ENCODE measurements around the gene LRCOL1. TPM values are rescaled to one million over a fixed set of nuclear protein-coding genes. Genes with fewer than 3 reads are reported as not detected.

Gene LRCOL1
- total and polyA plus RNA-seq, 10 of the 15 experiments (the other 5 are each of a cell fraction or from before 2014, with no cell fraction given) = not detected

- no peaks in the 10 kb centered on the region for H3K79me2 ChIP-seq (ENCODE audit: control insufficient read depth, insufficient read depth, low read length)
- POLR2A ChIA-PET = no interaction called here
- H3K4me1 ChIP-seq (ENCODE audit: control insufficient read depth, insufficient read depth, low read length) = no peaks in the 10 kb centered on the region
- CTCF ChIA-PET = no interaction called here
- SMC1A ChIA-PET (ENCODE audit: uncharacterized antibody, unreplicated experiment) = no interaction called here
- in situ Hi-C loops (cut with MboI) = no loop called here
- FAIRE-seq (no peak), DNase-seq (ENCODE audit: low read depth, low spot score) (no peak), ATAC-seq (no peak)
- peaks cover 10% of the 10 kb centered on the region for H3K9me3 ChIP-seq (replicated peaks; ENCODE audit: control insufficient read depth, insufficient read depth, low read length)
- no peak for TF ChIP-seq ELK1 (IDR thresholded peaks at IDR 0.05; ENCODE audit: low read depth, low read length)
- TF ChIP-seq CREM (IDR thresholded peaks at IDR 0.05; ENCODE audit: low read depth) = no peak
- TF ChIP-seq, protein P1, sequence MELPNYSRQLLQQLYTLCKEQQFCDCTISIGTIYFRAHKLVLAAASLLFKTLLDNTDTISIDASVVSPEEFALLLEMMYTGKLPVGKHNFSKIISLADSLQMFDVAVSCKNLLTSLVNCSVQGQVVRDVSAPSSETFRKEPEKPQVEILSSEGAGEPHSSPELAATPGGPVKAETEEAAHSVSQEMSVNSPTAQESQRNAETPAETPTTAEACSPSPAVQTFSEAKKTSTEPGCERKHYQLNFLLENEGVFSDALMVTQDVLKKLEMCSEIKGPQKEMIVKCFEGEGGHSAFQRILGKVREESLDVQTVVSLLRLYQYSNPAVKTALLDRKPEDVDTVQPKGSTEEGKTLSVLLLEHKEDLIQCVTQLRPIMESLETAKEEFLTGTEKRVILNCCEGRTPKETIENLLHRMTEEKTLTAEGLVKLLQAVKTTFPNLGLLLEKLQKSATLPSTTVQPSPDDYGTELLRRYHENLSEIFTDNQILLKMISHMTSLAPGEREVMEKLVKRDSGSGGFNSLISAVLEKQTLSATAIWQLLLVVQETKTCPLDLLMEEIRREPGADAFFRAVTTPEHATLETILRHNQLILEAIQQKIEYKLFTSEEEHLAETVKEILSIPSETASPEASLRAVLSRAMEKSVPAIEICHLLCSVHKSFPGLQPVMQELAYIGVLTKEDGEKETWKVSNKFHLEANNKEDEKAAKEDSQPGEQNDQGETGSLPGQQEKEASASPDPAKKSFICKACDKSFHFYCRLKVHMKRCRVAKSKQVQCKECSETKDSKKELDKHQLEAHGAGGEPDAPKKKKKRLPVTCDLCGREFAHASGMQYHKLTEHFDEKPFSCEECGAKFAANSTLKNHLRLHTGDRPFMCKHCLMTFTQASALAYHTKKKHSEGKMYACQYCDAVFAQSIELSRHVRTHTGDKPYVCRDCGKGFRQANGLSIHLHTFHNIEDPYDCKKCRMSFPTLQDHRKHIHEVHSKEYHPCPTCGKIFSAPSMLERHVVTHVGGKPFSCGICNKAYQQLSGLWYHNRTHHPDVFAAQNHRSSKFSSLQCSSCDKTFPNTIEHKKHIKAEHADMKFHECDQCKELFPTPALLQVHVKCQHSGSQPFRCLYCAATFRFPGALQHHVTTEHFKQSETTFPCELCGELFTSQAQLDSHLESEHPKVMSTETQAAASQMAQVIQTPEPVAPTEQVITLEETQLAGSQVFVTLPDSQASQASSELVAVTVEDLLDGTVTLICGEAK (IDR thresholded peaks at IDR 0.05; ENCODE audit: borderline replicate concordance) = no peak
- TF ChIP-seq NFYA (IDR thresholded peaks at IDR 0.05; ENCODE audit: borderline replicate concordance, low read depth, low read length) = no peak
- no peak for TF ChIP-seq SMARCA5 (IDR thresholded peaks at IDR 0.05)
- TF ChIP-seq ZBTB4 (CRISPR knock-in tag; IDR thresholded peaks at IDR 0.05) = no peak
- no peak for TF ChIP-seq ATF3 (IDR thresholded peaks at IDR 0.05; ENCODE audit: borderline replicate concordance, extremely low read depth, low read depth, low read length)
- no peak for TF ChIP-seq EZH2 (IDR thresholded peaks at IDR 0.05; ENCODE audit: borderline replicate concordance, control insufficient read depth, low read depth, low read length)
- TF ChIP-seq CHD1 (IDR thresholded peaks at IDR 0.05; ENCODE audit: low read depth, low read length) = no peak
- no peak for TF ChIP-seq SUPT20H (IDR thresholded peaks at IDR 0.05; ENCODE audit: borderline replicate concordance, control insufficient read depth, low read depth, low read length)
- TF ChIP-seq RCOR1 (conservative IDR thresholded peaks at IDR 0.05; ENCODE audit: low read depth, low read length) = no peak
- TF ChIP-seq MYB (IDR thresholded peaks at IDR 0.05; ENCODE audit: borderline replicate concordance, low read depth, low read length) = no peak
- no peak for TF ChIP-seq ATF7 (IDR thresholded peaks at IDR 0.05; ENCODE audit: low read depth)
- no peak for TF ChIP-seq LARP7 (IDR thresholded peaks at IDR 0.05)
- TF ChIP-seq SREBF1 (IDR thresholded peaks at IDR 0.05; ENCODE audit: low read length) = no peak
- TF ChIP-seq BACH1 (IDR thresholded peaks at IDR 0.05; ENCODE audit: borderline replicate concordance) = no peak
- no peak for TF ChIP-seq NFXL1 (IDR thresholded peaks at IDR 0.05; ENCODE audit: borderline replicate concordance)
- H2AFZ ChIP-seq (ENCODE audit: control insufficient read depth, low read depth, low read length) = no peak within 1 kb of the TSS
- no peak within 1 kb of the TSS for H3K27ac ChIP-seq (ENCODE audit: control insufficient read depth, insufficient read depth)
- no peaks in the 10 kb centered on the region for H3K27me3 ChIP-seq (replicated peaks in 1 of 2; ENCODE audit: control insufficient read depth in 2 of 2, insufficient read depth in 2 of 2, low read length in 1 of 2)
- no peak within 1 kb of the TSS for H3K4me2 ChIP-seq (ENCODE audit: control insufficient read depth, insufficient read depth)
- no peak within 1 kb of the TSS for H3K4me3 ChIP-seq
- RAD21 ChIA-PET (ENCODE audit: unreplicated experiment) = no interaction called here
- no CpG with 5 or more reads among the region's 49 CpGs for WGBS (ENCODE audit: insufficient coverage, insufficient replicate concordance, low lambda C conversion rate, missing lambda C conversion rate)
- peaks cover 0 to under 1% of the 10 kb centered on the region in 2 experiments; a peak in 2 of 4 replicates for H3K36me3 ChIP-seq (ENCODE audit: control insufficient read depth in 2 of 2, insufficient read depth in 2 of 2, low read length in 1 of 2)
- intact Hi-C loops (cut with micrococcal nuclease; ENCODE audit: unreplicated experiment) = no loop called here
- H4K20me1 ChIP-seq (ENCODE audit: control insufficient read depth, insufficient read depth) = no peaks in the 10 kb centered on the region
- no peak within 1 kb of the TSS for H3K9ac ChIP-seq (ENCODE audit: control insufficient read depth, insufficient read depth, low read length)
- BruUV-seq (replicated peaks) = no TSS peak
Observed at GRCh38 chr12:132618683-132619043, 8.3 kb upstream of the LRCOL1 start, which contains the start of gene P2RX2. Gene P2RX2 (plus strand): TSS chr12:132618776. CDS start chr12:132618817, 41 bp downstream.
